HCT116 (cell line): ENCODE data around the gene RPS6KA2. TPM values are rescaled to one million over a fixed set of nuclear protein-coding genes. Genes with fewer than 3 reads are reported as not detected.

ENCODE experiments used
- ATAC-seq: fragments of 200-7000 bp; cut with Tn5 transposase; 2 replicates; pipeline ENCODE4 v1.9.1; 2020; ENCODE audit warnings: mild to moderate bottlenecking, moderate library complexity
- BruUV-seq: library from RNA; stranded (reverse); fragments of 400-500 nt; replicated peaks from 2 replicates; lab custom pipeline; 2021; lab: Mats Ljungman, UMichigan
- CTCF ChIA-PET: fragments of 300-600 bp; sonication (Branson Sonifier 250); formaldehyde crosslinking; loops from one replicate; lab custom pipeline; 2021; ENCODE audit warnings: antibody characterized with exemption; lab: Charles Lee
- POLR2A ChIA-PET: fragments of 300-600, 350-600 bp; sonication (Branson Sonifier 250); formaldehyde crosslinking; loops from one replicate; lab custom pipeline; 2021; ENCODE audit warnings: antibody characterized with exemption; lab: Charles Lee
- RAD21 ChIA-PET, 2 experiments: fragments of 300-600 bp; sonication (Branson Sonifier 250); formaldehyde crosslinking; loops; one replicate each; lab custom pipeline; 2023; ENCODE audit warnings: low total read pairs in 2 of 2; ENCODE audit not compliant: uncharacterized antibody in 2 of 2, unreplicated experiment in 2 of 2, low non-redundant PET in 1 of 2; lab: Charles Lee
- DNase-seq: peaks from one replicate; pipeline ENCODE4 v3.0.0-alpha.2; 2010; ENCODE audit warnings: low read depth, low spot score
- H2AFZ ChIP-seq: fragments of 200-600 bp; shearing (Covaris generic), sonication (generic); 2 replicates; pipeline ENCODE4 v1.6.1; 2017; ENCODE audit warnings: low read depth, mixed run types, mixed read lengths, antibody characterized with exemption, low read length; ENCODE audit not compliant: poor library complexity, severe bottlenecking
- H3K27ac ChIP-seq: 2 replicates; pipeline ENCODE4 v1.5.1; 2012; ENCODE audit warnings: low read depth, low read length
- H3K27me3 ChIP-seq: fragments of 200-600 bp; sonication (generic); 2 replicates; pipeline ENCODE4 v1.6.1; 2016; ENCODE audit warnings: mixed run types, low read length, mixed read lengths; ENCODE audit not compliant: insufficient read depth
- H3K36me3 ChIP-seq, 2 experiments: fragments of 200-500 bp in 1 of 2; fragments of 200-600 bp in 1 of 2; sonication (Bioruptor generic) in 1 of 2; sonication (generic) in 1 of 2; 2 replicates each; pipeline versions ENCODE4 v1.5.1 to v1.6.1; 2014 to 2016; ENCODE audit warnings: low read length in 2 of 2, inconsistent platforms in 1 of 2, mixed read lengths in 1 of 2, mixed run types in 1 of 2; ENCODE audit not compliant: insufficient read depth in 2 of 2, control insufficient read depth in 1 of 2
- H3K4me1 ChIP-seq, 2 experiments: fragments of 200-600 bp in 1 of 2; sonication (generic) in 1 of 2; 2 replicates each; pipeline versions ENCODE4 v1.5.1 to v1.6.1; 2012 to 2017; ENCODE audit warnings: low read length in 2 of 2, inconsistent platforms in 1 of 2, mild to moderate bottlenecking in 1 of 2, mixed read lengths in 1 of 2, mixed run types in 1 of 2, moderate library complexity in 1 of 2; ENCODE audit not compliant: insufficient read depth in 2 of 2, control insufficient read depth in 1 of 2
- H3K4me2 ChIP-seq: fragments of 200-600 bp; sonication (generic); 2 replicates; pipeline ENCODE4 v1.6.1; 2017; ENCODE audit warnings: mixed run types, low read length, mixed read lengths
- H3K4me3 ChIP-seq, 2 experiments: fragments of 200-600 bp in 1 of 2; sonication (generic) in 1 of 2; replicated peaks in 1 of 2; 2 replicates each; pipeline ENCODE4 v1.5.1; 2011 to 2016; ENCODE audit warnings: low read length in 2 of 2, control low read depth in 1 of 2, low read depth in 1 of 2, mild to moderate bottlenecking in 1 of 2, mixed read lengths in 1 of 2, mixed run types in 1 of 2
- H3K79me2 ChIP-seq: fragments of 200-600 bp; sonication (generic); 2 replicates; pipeline ENCODE4 v1.6.1; 2017; ENCODE audit warnings: mild to moderate bottlenecking, mixed run types, low read length, moderate library complexity, mixed read lengths; ENCODE audit not compliant: insufficient read depth
- H3K9ac ChIP-seq: fragments of 200-600 bp; sonication (generic); 2 replicates; pipeline ENCODE4 v1.6.1; 2016; ENCODE audit warnings: low read length, mixed read lengths
- H3K9me2 ChIP-seq: fragments of 200-600 bp; sonication (generic), shearing (Covaris generic); 2 replicates; pipeline ENCODE4 v1.6.1; 2017; ENCODE audit warnings: mixed run types, mild to moderate bottlenecking, moderate library complexity; ENCODE audit not compliant: insufficient read depth
- H3K9me3 ChIP-seq, 2 experiments: fragments of 200-500 bp in 1 of 2; fragments of 200-600 bp in 1 of 2; sonication (Bioruptor generic) in 1 of 2; sonication (generic) in 1 of 2; 2 replicates each; pipeline ENCODE4 v1.6.1; 2014 to 2017; ENCODE audit warnings: low read length in 2 of 2, mixed read lengths in 2 of 2, inconsistent platforms in 1 of 2, low read depth in 1 of 2, mild to moderate bottlenecking in 1 of 2, mixed run types in 1 of 2, moderate library complexity in 1 of 2; ENCODE audit not compliant: control insufficient read depth in 1 of 2, insufficient read depth in 1 of 2
- H4K20me1 ChIP-seq: fragments of 200-600 bp; sonication (generic), shearing (Covaris generic); 2 replicates; pipeline ENCODE4 v1.6.1; 2017; ENCODE audit warnings: mixed run types, mild to moderate bottlenecking, moderate library complexity; ENCODE audit not compliant: insufficient read depth
- CEBPB ChIP-seq: IDR thresholded peaks from 2 replicates; pipeline ENCODE4 v1.6.1; 2012; ENCODE audit warnings: low read depth
- CTCF ChIP-seq, 3 experiments: fragments of 200-600 bp in 1 of 3; sonication (generic) in 1 of 3; IDR thresholded peaks in 2 of 3; conservative IDR thresholded peaks in 1 of 3; 2 replicates each; pipeline ENCODE4 v1.5.1; 2012 to 2017; ENCODE audit warnings: low read depth in 2 of 3, low read length in 2 of 3, antibody characterized with exemption in 1 of 3, borderline replicate concordance in 1 of 3, control low read depth in 1 of 3, mild to moderate bottlenecking in 1 of 3, mixed read lengths in 1 of 3, mixed run types in 1 of 3, moderate library complexity in 1 of 3; ENCODE audit not compliant: insufficient read depth in 1 of 3
- EGR1 ChIP-seq: IDR thresholded peaks from 2 replicates; pipeline ENCODE4 v1.6.1; 2012; ENCODE audit warnings: low read depth
- ELF1 ChIP-seq: IDR thresholded peaks from 2 replicates; pipeline ENCODE4 v1.6.1; 2012; ENCODE audit warnings: low read depth, borderline replicate concordance
- EZH2 ChIP-seq: fragments of 200-600 bp; sonication (generic); IDR thresholded peaks from 2 replicates; pipeline ENCODE4 v1.6.1; 2017; ENCODE audit warnings: antibody characterized with exemption, mixed run types
- EZH2phosphoT487 ChIP-seq: fragments of 200-600 bp; IDR thresholded peaks from 2 replicates; pipeline ENCODE4 v1.6.1; 2018; ENCODE audit warnings: antibody characterized with exemption, borderline replicate concordance
- JUND ChIP-seq: IDR thresholded peaks from 2 replicates; pipeline ENCODE4 v1.6.1; 2012
- POLR2A ChIP-seq: IDR thresholded peaks from 2 replicates; pipeline ENCODE4 v1.7.0; 2011; ENCODE audit warnings: borderline replicate concordance; ENCODE audit not compliant: insufficient read depth, insufficient read length; ENCODE audit errors: extremely low read depth
- POLR2AphosphoS5 ChIP-seq: IDR thresholded peaks from 2 replicates; pipeline ENCODE4 v1.6.1; 2011; ENCODE audit warnings: mild to moderate bottlenecking, low read depth, low read length, moderate library complexity
- RAD21 ChIP-seq: IDR thresholded peaks from 2 replicates; pipeline ENCODE4 v1.6.1; 2012; ENCODE audit warnings: low read depth, mild to moderate bottlenecking
- REST ChIP-seq: IDR thresholded peaks from 2 replicates; pipeline ENCODE4 v1.6.1; 2012; ENCODE audit warnings: low read depth
- SIN3A ChIP-seq: IDR thresholded peaks from 2 replicates; pipeline ENCODE4 v1.6.1; 2012; ENCODE audit warnings: low read depth
- SRF ChIP-seq: IDR thresholded peaks from 2 replicates; pipeline ENCODE4 v1.6.1; 2012; ENCODE audit warnings: low read depth
- TCF7L2 ChIP-seq: IDR thresholded peaks from 2 replicates; pipeline ENCODE4 v1.7.0; 2011; ENCODE audit warnings: borderline replicate concordance, inconsistent platforms; ENCODE audit not compliant: insufficient read depth, insufficient read length; ENCODE audit errors: extremely low read depth
- YY1 ChIP-seq: IDR thresholded peaks from 2 replicates; pipeline ENCODE4 v1.6.1; 2011; ENCODE audit warnings: low read length, low read depth, moderate library complexity, mild to moderate bottlenecking; ENCODE audit not compliant: insufficient replicate concordance; ENCODE audit errors: extremely low read depth
- ZBTB33 ChIP-seq: IDR thresholded peaks from 2 replicates; pipeline ENCODE4 v1.6.1; 2011; ENCODE audit warnings: mild to moderate bottlenecking, low read length, moderate library complexity; ENCODE audit not compliant: insufficient replicate concordance; ENCODE audit errors: extremely low read depth
- ZFX ChIP-seq: fragments of 450-650 bp; IDR thresholded peaks from 2 replicates; pipeline ENCODE4 v1.6.1; 2017
- ZNF274 ChIP-seq: fragments of 200-500 bp; sonication (Bioruptor generic); IDR thresholded peaks from 2 replicates; pipeline ENCODE4 v1.6.1; 2014; ENCODE audit warnings: mild to moderate bottlenecking, low read depth, low read length, inconsistent platforms
- intact Hi-C: fragments of 100-400 bp; cut with micrococcal nuclease; formaldehyde crosslinking; loops from 2 replicates; pipeline ENCODE4 v1.10.0; 2022
- total RNA-seq: library from RNA; stranded (reverse); gene quantifications from one replicate; pipeline ENCODE4 v1.2.1, GENCODE V29; 2021; ENCODE audit not compliant: unreplicated experiment

The RPS6KA2 gene
- total RNA-seq, 1 experiment from 2014 or later, result 8.5 TPM

GRCh38 chr6:166408936-166409755 is 217.9 kb downstream of the RPS6KA2 start:
- no peaks in the 10 kb centered on the region for H3K79me2 ChIP-seq
- no TSS peak for BruUV-seq
- no peaks in the 10 kb centered on the region for H3K36me3 ChIP-seq
- no peaks in the 10 kb centered on the region for H4K20me1 ChIP-seq
- DNase-seq, result no peak
- ChIA-PET RAD21 (no interaction called here), CTCF (no interaction called here), POLR2A (no interaction called here)
- no peaks in the 10 kb centered on the region for H3K9me2 ChIP-seq
- TF ChIP-seq REST (no peak), CTCF (IDR thresholded peaks at IDR 0.05 in 2 of 3, conservative IDR thresholded peaks at IDR 0.05 in 1 of 3; ENCODE audit: borderline replicate concordance in 1 of 3, insufficient read depth in 1 of 3, low read depth in 2 of 3, low read length in 2 of 3) (no peak), CEBPB (no peak), RAD21 (no peak), ZBTB33 (no peak), TCF7L2 (no peak), SRF (no peak), YY1 (no peak), POLR2A (no peak), EZH2phosphoT487 (no peak), EZH2 (no peak), POLR2AphosphoS5 (no peak), EGR1 (no peak), ELF1 (no peak), SIN3A (no peak), ZFX (no peak), ZNF274 (no peak), JUND (no peak)
- H3K27ac ChIP-seq, result no peak overlapping the region
- H3K9me3 ChIP-seq, result no peaks in the 10 kb centered on the region
- H3K4me2 ChIP-seq, result no peak overlapping the region
- H3K9ac ChIP-seq, result no peak overlapping the region
- H3K4me3 ChIP-seq, result no peak overlapping the region
- ATAC-seq, result no peak
- intact Hi-C loops, result no loop called here
- H3K27me3 ChIP-seq, result no peaks in the 10 kb centered on the region
- H3K4me1 ChIP-seq, result no peaks in the 10 kb centered on the region
- H2AFZ ChIP-seq, result no peak overlapping the region
